A673 (cell line): ENCODE data around the gene IL33. TPM values are rescaled to one million over a fixed set of nuclear protein-coding genes. Genes with fewer than 3 reads are reported as not detected.

Source experiments
- BruUV-seq: library from RNA; stranded (reverse); fragments of 400-500 nt; replicated peaks from 2 replicates; lab custom pipeline; 2021; lab: Mats Ljungman, UMichigan
- CTCF ChIA-PET: fragments of 300-600 bp; sonication (Branson Sonifier 250); formaldehyde crosslinking; loops from one replicate; lab custom pipeline; 2022; ENCODE audit warnings: antibody characterized with exemption; lab: Charles Lee
- POLR2A ChIA-PET: fragments of 300-600 bp; sonication (Branson Sonifier 250); formaldehyde crosslinking; loops from one replicate; lab custom pipeline; 2022; ENCODE audit warnings: antibody characterized with exemption; ENCODE audit not compliant: low non-redundant PET; lab: Charles Lee
- DNase-seq: peaks from one replicate; pipeline ENCODE4 v3.0.0-alpha.2; 2015; ENCODE audit warnings: low spot score
- H3K27ac ChIP-seq: fragments of 200-600 bp; sonication (generic); 2 replicates; pipeline ENCODE4 v1.5.1; 2016; ENCODE audit warnings: mixed run types, low read depth, mild to moderate bottlenecking, mixed read lengths, antibody characterized with exemption, low read length; ENCODE audit not compliant: poor library complexity, severe bottlenecking
- H3K27me3 ChIP-seq: fragments of 200-600 bp; sonication (generic); replicated peaks from 2 replicates; pipeline ENCODE4 v1.6.1; 2017; ENCODE audit warnings: mixed run types, low read depth, mild to moderate bottlenecking, mixed read lengths, antibody characterized with exemption, low read length; ENCODE audit not compliant: insufficient read depth, poor library complexity
- H3K36me3 ChIP-seq: fragments of 200-600 bp; sonication (generic); 2 replicates; pipeline ENCODE4 v1.6.1; 2016; ENCODE audit warnings: mixed run types, mild to moderate bottlenecking, mixed read lengths, antibody characterized with exemption, low read length; ENCODE audit not compliant: insufficient read depth, poor library complexity, severe bottlenecking
- H3K4me1 ChIP-seq: fragments of 200-600 bp; sonication (generic); 2 replicates; pipeline ENCODE4 v1.6.1; 2017; ENCODE audit warnings: mixed run types, mild to moderate bottlenecking, mixed read lengths, antibody characterized with exemption, low read length; ENCODE audit not compliant: insufficient read depth, poor library complexity, severe bottlenecking
- H3K4me3 ChIP-seq: fragments of 200-600 bp; sonication (generic); 2 replicates; pipeline ENCODE4 v1.5.1; 2016; ENCODE audit warnings: low read depth, mixed run types, mild to moderate bottlenecking, mixed read lengths, low read length; ENCODE audit not compliant: poor library complexity, severe bottlenecking
- H3K9me3 ChIP-seq: fragments of 200-600 bp; sonication (generic); 2 replicates; pipeline ENCODE4 v1.6.1; 2016; ENCODE audit warnings: mixed run types, low read depth, mild to moderate bottlenecking, mixed read lengths, antibody characterized with exemption, low read length; ENCODE audit not compliant: poor library complexity, severe bottlenecking
- CTCF ChIP-seq: fragments of 300-800, 200-600 bp; sonication (generic); conservative IDR thresholded peaks from 2 replicates; pipeline ENCODE4 v1.5.1; 2017; ENCODE audit warnings: low read depth, mild to moderate bottlenecking, antibody characterized with exemption, low read length, moderate library complexity, mixed read lengths
- EZH2 ChIP-seq: fragments of 200-600 bp; sonication (generic); IDR thresholded peaks from 2 replicates; pipeline ENCODE4 v1.6.1; 2017; ENCODE audit warnings: borderline replicate concordance, low read depth, mild to moderate bottlenecking, mixed read lengths, antibody characterized with exemption, low read length; ENCODE audit not compliant: poor library complexity, severe bottlenecking
- intact Hi-C: fragments of 100-400 bp; cut with micrococcal nuclease; formaldehyde crosslinking; loops from one replicate; pipeline ENCODE4 v1.10.0; 2022; ENCODE audit not compliant: unreplicated experiment
- total RNA-seq: library from RNA; stranded (reverse); gene quantifications from 2 replicates; pipeline ENCODE4 v1.2.3, GENCODE V29; 2021

The IL33 gene
- total RNA-seq, 1 experiment from 2014 or later: 3.3 TPM

- CTCF ChIA-PET: no interaction called here
- no TSS peak for BruUV-seq
- no peaks in the 10 kb centered on the region for H3K4me1 ChIP-seq
- intact Hi-C loops: no loop called here
- H3K27me3 ChIP-seq: peaks cover 11% of the 10 kb centered on the region
- TF ChIP-seq EZH2: no peak
- TF ChIP-seq CTCF: no peak
- no peak overlapping the region for H3K4me3 ChIP-seq
- POLR2A ChIA-PET: no interaction called here
- H3K9me3 ChIP-seq: no peaks in the 10 kb centered on the region
- H3K27ac ChIP-seq: no peak overlapping the region
- DNase-seq: no peak
- H3K36me3 ChIP-seq: no peaks in the 10 kb centered on the region
Observed at GRCh38 chr9:6188906-6189305, 26.7 kb upstream of the IL33 start.

GRCh38 chr9:6194934-6195333 lies 20.7 kb upstream of the IL33 start:
- intact Hi-C loops: loop anchor here (10.0 kb wide), 1 partner anchor 370 kb away; no protein-coding TSS in a partner anchor

GRCh38 chr9:6195714-6196360 lies 19.8 kb upstream of the IL33 start:
- intact Hi-C loops: loop anchor here (10.0 kb wide), 1 partner anchor 369 kb away; no protein-coding TSS in a partner anchor
- ChIA-PET CTCF (interaction anchor here (0.9 kb wide), 1 partner anchor 110 kb away, joined by 3 read pairs; no protein-coding TSS in a partner anchor), POLR2A (no interaction called here)
- Histone ChIP-seq H3K4me3 (no peak overlapping the region), H3K36me3 (no peaks in the 10 kb centered on the region), H3K9me3 (no peaks in the 10 kb centered on the region), H3K4me1 (no peaks in the 10 kb centered on the region), H3K27me3 (peaks cover 11% of the 10 kb centered on the region), H3K27ac (no peak overlapping the region)
- DNase-seq: no peak
- no peak for TF ChIP-seq CTCF
- TF ChIP-seq EZH2: no peak
- BruUV-seq: no TSS peak

More at GRCh38 chr9:6194934-6195333, 20.7 kb upstream of the IL33 start:
- no peak for DNase-seq
- Histone ChIP-seq H3K4me1 (no peaks in the 10 kb centered on the region), H3K9me3 (no peaks in the 10 kb centered on the region), H3K36me3 (no peaks in the 10 kb centered on the region), H3K27ac (no peak overlapping the region), H3K27me3 (peaks cover 11% of the 10 kb centered on the region), H3K4me3 (no peak overlapping the region)
- no peak for TF ChIP-seq EZH2
- TF ChIP-seq CTCF: no peak
- CTCF ChIA-PET: interaction anchor here (1.7 kb wide), 1 partner anchor 111 kb away, joined by 5 read pairs; no protein-coding TSS in a partner anchor
- POLR2A ChIA-PET: interaction anchor here (0.6 kb wide), 1 partner anchor 606 kb away, joined by 6 read pairs; no protein-coding TSS in a partner anchor
- no TSS peak for BruUV-seq
